AG10803 (cell line): Measurements from ENCODE around the gene UBXN10.

ENCODE experiments used
- DNase-seq: peaks from one replicate; pipeline ENCODE4 v3.0.0; 2010; ENCODE audit warnings: low read depth
- H3K4me3 ChIP-seq: 2 replicates; pipeline ENCODE4 v1.5.1; 2011; ENCODE audit warnings: mild to moderate bottlenecking, low read length, control low read depth
- CTCF ChIP-seq: conservative IDR thresholded peaks from 2 replicates; pipeline ENCODE4 v1.5.1; 2011; ENCODE audit warnings: mild to moderate bottlenecking, low read length, control low read depth, inconsistent platforms

Gene UBXN10

GRCh38 chr1:20139776-20140612 lies 45.9 kb upstream of the UBXN10 start:
- no peak for TF ChIP-seq CTCF
- no peak for DNase-seq
- H3K4me3 ChIP-seq = no peak overlapping the region

GRCh38 chr1:20141001-20141400 lies 44.9 kb upstream of the UBXN10 start:
- no peak overlapping the region for H3K4me3 ChIP-seq
- DNase-seq = no peak
- no peak for TF ChIP-seq CTCF

- no peak overlapping the region for H3K4me3 ChIP-seq
- no peak for DNase-seq
- no peak for TF ChIP-seq CTCF
Measured at GRCh38 chr1:20141466-20141865, 44.4 kb upstream of the UBXN10 start.

- DNase-seq = no peak
- H3K4me3 ChIP-seq = no peak overlapping the region
- TF ChIP-seq CTCF = no peak
Measured at GRCh38 chr1:20142001-20142710, 43.7 kb upstream of the UBXN10 start.

- no peak for DNase-seq
- TF ChIP-seq CTCF = no peak
- no peak overlapping the region for H3K4me3 ChIP-seq
Measured at GRCh38 chr1:20143318-20143717, 42.6 kb upstream of the UBXN10 start.

GRCh38 chr1:20143734-20144565 lies 41.9 kb upstream of the UBXN10 start:
- no peak for TF ChIP-seq CTCF
- no peak for DNase-seq
- H3K4me3 ChIP-seq = no peak overlapping the region
